ENCODE measurements around the gene C15orf61.

The C15orf61 gene

DNA sequence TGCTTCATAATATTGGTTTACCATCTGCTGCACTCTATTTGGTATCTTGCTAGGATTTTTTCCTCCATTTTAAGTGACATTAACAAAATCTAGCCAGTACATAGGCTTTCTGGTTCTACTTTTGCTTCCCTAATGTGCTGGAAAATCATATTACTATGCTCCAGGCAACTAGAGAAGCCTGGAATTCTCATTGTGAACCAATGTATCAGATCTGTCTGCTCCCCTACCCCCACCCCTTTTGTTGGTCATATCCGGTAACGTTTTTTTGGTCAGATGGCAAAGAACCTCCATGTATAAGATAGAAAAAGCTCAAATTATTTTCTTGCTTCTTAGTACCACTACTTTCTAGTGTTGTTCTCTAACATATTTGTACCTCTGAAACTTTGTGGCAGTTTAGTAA, 38.6 kb downstream of the C15orf61 start:
- TF ChIP-seq, protein P1, sequence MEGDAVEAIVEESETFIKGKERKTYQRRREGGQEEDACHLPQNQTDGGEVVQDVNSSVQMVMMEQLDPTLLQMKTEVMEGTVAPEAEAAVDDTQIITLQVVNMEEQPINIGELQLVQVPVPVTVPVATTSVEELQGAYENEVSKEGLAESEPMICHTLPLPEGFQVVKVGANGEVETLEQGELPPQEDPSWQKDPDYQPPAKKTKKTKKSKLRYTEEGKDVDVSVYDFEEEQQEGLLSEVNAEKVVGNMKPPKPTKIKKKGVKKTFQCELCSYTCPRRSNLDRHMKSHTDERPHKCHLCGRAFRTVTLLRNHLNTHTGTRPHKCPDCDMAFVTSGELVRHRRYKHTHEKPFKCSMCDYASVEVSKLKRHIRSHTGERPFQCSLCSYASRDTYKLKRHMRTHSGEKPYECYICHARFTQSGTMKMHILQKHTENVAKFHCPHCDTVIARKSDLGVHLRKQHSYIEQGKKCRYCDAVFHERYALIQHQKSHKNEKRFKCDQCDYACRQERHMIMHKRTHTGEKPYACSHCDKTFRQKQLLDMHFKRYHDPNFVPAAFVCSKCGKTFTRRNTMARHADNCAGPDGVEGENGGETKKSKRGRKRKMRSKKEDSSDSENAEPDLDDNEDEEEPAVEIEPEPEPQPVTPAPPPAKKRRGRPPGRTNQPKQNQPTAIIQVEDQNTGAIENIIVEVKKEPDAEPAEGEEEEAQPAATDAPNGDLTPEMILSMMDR (IDR thresholded peaks at IDR 0.05) = no peak
- no peaks in the 10 kb centered on the region for H3K36me3 ChIP-seq
- H3K4me1 ChIP-seq (ENCODE audit: control insufficient read depth in 1 of 2, insufficient read depth in 1 of 2, low read depth in 1 of 2, low read length in 1 of 2) = no peaks in the 10 kb centered on the region
- H3K27me3 ChIP-seq = no peaks in the 10 kb centered on the region
- H3K9me3 ChIP-seq = no peaks in the 10 kb centered on the region
- H3K4me3 ChIP-seq (ENCODE audit: low read depth in 1 of 2, low read length in 1 of 2) = no peak overlapping the region
- no peak overlapping the region for H3K27ac ChIP-seq

DNA sequence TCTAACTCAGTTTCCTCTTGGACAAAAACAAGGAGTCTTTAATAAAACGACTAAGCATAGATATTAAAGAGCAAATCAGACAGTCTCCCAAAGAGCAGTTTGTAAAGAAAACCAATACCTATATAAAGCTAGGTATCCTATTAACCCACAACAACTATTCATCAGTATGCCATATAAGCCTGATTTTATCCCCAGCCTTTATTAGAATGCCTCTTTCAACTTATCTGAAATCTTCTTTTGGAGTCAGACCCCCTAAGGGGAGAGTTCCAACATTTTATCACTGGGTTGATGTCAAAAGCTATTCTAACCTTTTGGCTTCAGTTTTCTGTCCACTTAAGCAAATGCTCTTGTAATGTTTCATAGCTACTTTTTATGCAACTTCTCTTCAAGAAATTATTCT, 39.4 kb downstream of the C15orf61 start:
- Histone ChIP-seq H3K27ac (no peak overlapping the region), H3K27me3 (no peaks in the 10 kb centered on the region), H3K4me1 (ENCODE audit: control insufficient read depth in 1 of 2, insufficient read depth in 1 of 2, low read depth in 1 of 2, low read length in 1 of 2) (no peaks in the 10 kb centered on the region), H3K9me3 (no peaks in the 10 kb centered on the region), H3K36me3 (no peaks in the 10 kb centered on the region), H3K4me3 (ENCODE audit: low read depth in 1 of 2, low read length in 1 of 2) (no peak overlapping the region)
- TF ChIP-seq, protein P1 (IDR thresholded peaks at IDR 0.05) = no peak

DNA sequence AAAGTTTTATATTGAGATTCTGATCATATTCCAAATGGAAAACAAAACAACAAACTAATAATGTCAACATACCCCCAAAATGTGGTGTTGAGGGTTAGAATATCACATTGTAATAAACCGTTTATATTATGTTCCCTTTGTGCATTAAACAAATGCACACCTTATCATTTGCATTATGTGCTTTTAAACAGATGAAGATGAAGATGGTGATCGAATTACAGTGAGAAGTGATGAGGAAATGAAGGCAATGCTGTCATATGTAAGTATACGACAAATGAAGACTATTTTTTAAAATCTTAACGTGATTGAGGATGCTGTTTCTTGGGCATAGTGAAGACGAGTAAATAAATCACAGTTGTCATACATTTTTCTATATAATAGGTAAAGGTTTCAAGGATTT, 42.2 kb downstream of the C15orf61 start:
- H3K36me3 ChIP-seq = no peaks in the 10 kb centered on the region
- H3K27me3 ChIP-seq = no peaks in the 10 kb centered on the region

DNA sequence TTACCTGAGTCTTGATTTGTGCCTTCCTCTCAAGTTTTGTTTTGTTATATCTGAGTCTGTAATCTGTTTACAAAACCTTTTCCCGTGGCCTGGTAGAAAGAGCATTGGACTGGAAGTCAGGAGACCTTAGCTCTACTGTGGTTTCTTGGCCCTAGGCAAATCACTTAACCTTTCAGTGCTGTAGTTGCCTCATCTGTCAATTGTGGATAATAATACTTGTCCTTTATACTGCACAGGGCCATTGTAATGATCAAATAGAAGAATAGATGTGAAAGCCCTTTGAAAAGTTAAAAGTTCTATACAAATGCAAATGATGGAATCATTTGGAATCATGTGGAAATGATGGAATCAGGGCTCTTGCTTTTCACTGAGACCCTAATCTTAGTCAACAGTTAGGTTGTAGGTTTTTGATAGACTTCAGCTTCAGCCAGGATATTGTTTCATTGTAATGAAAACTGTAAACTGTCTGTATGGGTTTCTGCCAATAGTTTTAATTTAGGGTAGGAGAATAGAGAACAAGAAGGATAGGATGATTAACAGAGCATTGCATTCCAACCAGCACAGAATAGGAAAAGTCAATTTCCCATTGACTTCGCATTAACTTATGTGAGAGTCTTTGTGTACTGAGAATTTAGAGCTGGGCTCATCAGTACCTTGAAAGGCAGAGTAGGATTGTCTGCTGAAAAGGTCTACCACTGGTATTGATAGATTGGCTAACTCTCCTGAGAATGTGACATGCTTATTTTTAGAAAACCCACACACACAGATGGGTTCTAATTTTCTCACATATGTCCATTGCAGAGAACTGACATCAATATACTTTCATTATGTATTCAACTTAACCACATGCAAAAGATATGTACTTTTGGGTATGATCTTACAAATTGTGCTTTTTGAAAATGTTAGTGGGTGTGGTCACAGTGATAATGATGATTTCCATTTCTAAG, 43.4 kb downstream of the C15orf61 start:
- Histone ChIP-seq H3K27me3 (no peaks in the 10 kb centered on the region), H3K4me1 (ENCODE audit: control insufficient read depth in 1 of 2, insufficient read depth in 1 of 2, low read depth in 1 of 2, low read length in 1 of 2) (no peaks in the 10 kb centered on the region), H3K36me3 (no peaks in the 10 kb centered on the region), H3K4me3 (ENCODE audit: low read depth in 1 of 2, low read length in 1 of 2) (no peak overlapping the region), H3K27ac (no peak overlapping the region), H3K9me3 (no peaks in the 10 kb centered on the region)
- TF ChIP-seq, protein P1 (IDR thresholded peaks at IDR 0.05) = no peak

More for the DNA sequence above, 42.2 kb downstream of the C15orf61 start:
- H3K4me3 ChIP-seq (ENCODE audit: low read depth in 1 of 2, low read length in 1 of 2) = no peak overlapping the region
- H3K4me1 ChIP-seq (ENCODE audit: control insufficient read depth in 1 of 2, insufficient read depth in 1 of 2, low read depth in 1 of 2, low read length in 1 of 2) = no peaks in the 10 kb centered on the region
- H3K9me3 ChIP-seq = no peaks in the 10 kb centered on the region
- TF ChIP-seq, protein P1 (IDR thresholded peaks at IDR 0.05) = no peak
- H3K27ac ChIP-seq = no peak overlapping the region

DNA sequence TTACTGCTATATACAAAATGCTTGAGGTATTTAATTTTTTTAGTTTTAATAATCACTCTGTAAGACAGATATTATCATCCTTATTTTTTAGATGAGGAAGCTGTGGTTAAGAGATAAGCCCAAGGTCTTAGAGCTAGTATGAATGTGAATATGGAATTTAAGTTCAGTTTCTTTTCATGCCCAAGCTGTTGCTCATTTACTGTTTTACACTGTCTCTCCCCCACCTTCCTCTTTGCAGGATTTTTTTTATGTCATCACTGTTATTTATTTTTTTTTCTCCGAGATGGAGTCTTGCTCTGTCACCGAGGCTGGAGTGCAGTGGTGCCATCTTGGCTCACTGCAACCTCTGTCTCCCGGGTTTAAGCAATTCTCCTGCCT, 44.0 kb downstream of the C15orf61 start:
- TF ChIP-seq, protein P1 (IDR thresholded peaks at IDR 0.05) = no peak
- no peaks in the 10 kb centered on the region for H3K9me3 ChIP-seq
- no peaks in the 10 kb centered on the region for H3K36me3 ChIP-seq
- no peaks in the 10 kb centered on the region for H3K4me1 ChIP-seq (ENCODE audit: control insufficient read depth in 1 of 2, insufficient read depth in 1 of 2, low read depth in 1 of 2, low read length in 1 of 2)
- H3K4me3 ChIP-seq (ENCODE audit: low read depth in 1 of 2, low read length in 1 of 2) = no peak overlapping the region
- H3K27me3 ChIP-seq = no peaks in the 10 kb centered on the region
- H3K27ac ChIP-seq = no peak overlapping the region
